ENCODE results near the gene DACH1. TPM values are rescaled to one million over a fixed set of nuclear protein-coding genes. Genes with fewer than 3 reads are reported as not detected.

Gene DACH1
- total RNA-seq, 1 experiment from 2014 or later, result 0.31 TPM

- TF ChIP-seq, protein P1, sequence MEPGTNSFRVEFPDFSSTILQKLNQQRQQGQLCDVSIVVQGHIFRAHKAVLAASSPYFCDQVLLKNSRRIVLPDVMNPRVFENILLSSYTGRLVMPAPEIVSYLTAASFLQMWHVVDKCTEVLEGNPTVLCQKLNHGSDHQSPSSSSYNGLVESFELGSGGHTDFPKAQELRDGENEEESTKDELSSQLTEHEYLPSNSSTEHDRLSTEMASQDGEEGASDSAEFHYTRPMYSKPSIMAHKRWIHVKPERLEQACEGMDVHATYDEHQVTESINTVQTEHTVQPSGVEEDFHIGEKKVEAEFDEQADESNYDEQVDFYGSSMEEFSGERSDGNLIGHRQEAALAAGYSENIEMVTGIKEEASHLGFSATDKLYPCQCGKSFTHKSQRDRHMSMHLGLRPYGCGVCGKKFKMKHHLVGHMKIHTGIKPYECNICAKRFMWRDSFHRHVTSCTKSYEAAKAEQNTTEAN (CRISPR knock-in tag; IDR thresholded peaks at IDR 0.05), result no peak
- TF ChIP-seq CBFB (CRISPR knock-in tag; IDR thresholded peaks at IDR 0.05; ENCODE audit: low read depth) (no peak), MXD4 (CRISPR knock-in tag; IDR thresholded peaks at IDR 0.05; ENCODE audit: borderline replicate concordance) (no peak), ZNF138 (CRISPR knock-in tag; conservative IDR thresholded peaks at IDR 0.05) (no peak), ZNF263 (CRISPR knock-in tag; IDR thresholded peaks at IDR 0.05; ENCODE audit: low read depth) (no peak), SOX15 (CRISPR knock-in tag; IDR thresholded peaks at IDR 0.05) (no peak), ETV6 (CRISPR knock-in tag; IDR thresholded peaks at IDR 0.05) (no peak), SMAD4 (CRISPR knock-in tag; IDR thresholded peaks at IDR 0.05) (no peak)
- TF ChIP-seq, protein P2, sequence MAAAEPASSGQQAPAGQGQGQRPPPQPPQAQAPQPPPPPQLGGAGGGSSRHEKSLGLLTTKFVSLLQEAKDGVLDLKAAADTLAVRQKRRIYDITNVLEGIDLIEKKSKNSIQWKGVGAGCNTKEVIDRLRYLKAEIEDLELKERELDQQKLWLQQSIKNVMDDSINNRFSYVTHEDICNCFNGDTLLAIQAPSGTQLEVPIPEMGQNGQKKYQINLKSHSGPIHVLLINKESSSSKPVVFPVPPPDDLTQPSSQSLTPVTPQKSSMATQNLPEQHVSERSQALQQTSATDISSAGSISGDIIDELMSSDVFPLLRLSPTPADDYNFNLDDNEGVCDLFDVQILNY (CRISPR knock-in tag; IDR thresholded peaks at IDR 0.05), result no peak
Measured at GRCh38 chr13:71456136-71456535, 410.9 kb downstream of the DACH1 start (continued).

- CTCF ChIA-PET, result no interaction called here
- no peak overlapping the region for H3K4me3 Mint-ChIP-seq
- DNase-seq (ENCODE audit: low spot score) (no peak), ATAC-seq (no peak)
- H3K27ac Mint-ChIP-seq, result no peak overlapping the region
- no peaks in the 10 kb centered on the region for H3K36me3 Mint-ChIP-seq
- TF ChIP-seq ZBTB21 (CRISPR knock-in tag; IDR thresholded peaks at IDR 0.05; ENCODE audit: borderline replicate concordance), result no peak
- no peak for TF ChIP-seq ZNF281 (CRISPR knock-in tag; IDR thresholded peaks at IDR 0.05)
- no peak for TF ChIP-seq ZNF263 (CRISPR knock-in tag; IDR thresholded peaks at IDR 0.05; ENCODE audit: low read depth)
- no peak for TF ChIP-seq ZNF138 (CRISPR knock-in tag; conservative IDR thresholded peaks at IDR 0.05)
- no peak for TF ChIP-seq ZNF416 (CRISPR knock-in tag; IDR thresholded peaks at IDR 0.05)
- no peak for TF ChIP-seq TEAD4 (CRISPR knock-in tag; IDR thresholded peaks at IDR 0.05)
- no peak for TF ChIP-seq HMGA2 (CRISPR knock-in tag; IDR thresholded peaks at IDR 0.05)
- no peak for TF ChIP-seq ELF4 (CRISPR knock-in tag; IDR thresholded peaks at IDR 0.05; ENCODE audit: low read depth)
- TF ChIP-seq TP53 (CRISPR knock-in tag; IDR thresholded peaks at IDR 0.05), result no peak
- no peak for TF ChIP-seq OVOL2 (CRISPR knock-in tag; IDR thresholded peaks at IDR 0.05; ENCODE audit: borderline replicate concordance)
- no peak for TF ChIP-seq ESRRA (CRISPR knock-in tag; IDR thresholded peaks at IDR 0.05; ENCODE audit: borderline replicate concordance)
- no peak for TF ChIP-seq SMAD4 (CRISPR knock-in tag; IDR thresholded peaks at IDR 0.05)
- no peak for TF ChIP-seq USF2 (CRISPR knock-in tag; IDR thresholded peaks at IDR 0.05)
- no peak for TF ChIP-seq FOXP4 (CRISPR knock-in tag; IDR thresholded peaks at IDR 0.05)
- no peaks in the 10 kb centered on the region for H3K27me3 Mint-ChIP-seq (ENCODE audit: low read depth)
- POLR2A ChIA-PET, result no interaction called here
- H3K4me1 Mint-ChIP-seq, result no peaks in the 10 kb centered on the region
- no peaks in the 10 kb centered on the region for H3K9me3 Mint-ChIP-seq
Measured at GRCh38 chr13:71454509-71454908, 412.5 kb downstream of the DACH1 start.
